Stimulated activated CD8-positive, alpha-beta memory T cell treated with anti-CD3 and anti-CD28 coated beads, Interleukin-4, amount 100 ng/mL, for 48 hours (primary cell): ENCODE data around the gene TRIM9.
"Not testable (repeated sequence)": the region's sequence is repeated elsewhere in the genome, so short reads cannot be mapped to it uniquely, and the experiment has no call there.

ENCODE experiments used
- DNase-seq: peaks from one replicate; pipeline ENCODE4 v3.0.0-alpha.2; 2020

The TRIM9 gene

GRCh38 chr14:50999726-51000125 is 95.2 kb downstream of the TRIM9 start:
- DNase-seq, result no peak

GRCh38 chr14:50998612-50999011 is 96.3 kb downstream of the TRIM9 start:
- DNase-seq, result no peak

GRCh38 chr14:50997712-50998111 is 97.2 kb downstream of the TRIM9 start:
- no peak for DNase-seq

GRCh38 chr14:50994158-50994557 is 100.7 kb downstream of the TRIM9 start:
- DNase-seq, result not testable (repeated sequence)

- DNase-seq, result no peak
These were observed 109.0 kb downstream of the TRIM9 start for GRCh38 chr14:50985859-50986331.

GRCh38 chr14:50985124-50985858 is 109.6 kb downstream of the TRIM9 start:
- DNase-seq, result no peak

GRCh38 chr14:50984036-50984710 is 110.7 kb downstream of the TRIM9 start:
- DNase-seq, result no peak

GRCh38 chr14:50979941-50980850 is 114.7 kb downstream of the TRIM9 start:
- DNase-seq, result no peak

GRCh38 chr14:50978888-50979287 is 116.0 kb downstream of the TRIM9 start:
- DNase-seq, result no peak

- no peak for DNase-seq
These were observed 116.4 kb downstream of the TRIM9 start for GRCh38 chr14:50978529-50978871.

- no peak for DNase-seq
These were observed 116.9 kb downstream of the TRIM9 start for GRCh38 chr14:50977863-50978528.

- DNase-seq, result no peak
These were observed 120.8 kb downstream of the TRIM9 start for GRCh38 chr14:50974118-50974517.

GRCh38 chr14:50972734-50973133 is 122.2 kb downstream of the TRIM9 start:
- no peak for DNase-seq

GRCh38 chr14:50970886-50971781 is 123.8 kb downstream of the TRIM9 start:
- no peak for DNase-seq

GRCh38 chr14:50967790-50968189 is 127.1 kb downstream of the TRIM9 start:
- DNase-seq, result no peak

- DNase-seq, result no peak
These were observed 127.8 kb downstream of the TRIM9 start for GRCh38 chr14:50967103-50967502.

GRCh38 chr14:50964683-50965390 is 130.1 kb downstream of the TRIM9 start:
- no peak for DNase-seq

- DNase-seq, result no peak
These were observed 131.0 kb downstream of the TRIM9 start for GRCh38 chr14:50963919-50964318.

GRCh38 chr14:50961605-50962221 is 133.2 kb downstream of the TRIM9 start:
- DNase-seq, result no peak

GRCh38 chr14:50957296-50957695 is 137.6 kb downstream of the TRIM9 start:
- DNase-seq, result no peak

- not testable (repeated sequence) for DNase-seq
These were observed 138.5 kb downstream of the TRIM9 start for GRCh38 chr14:50956421-50956820.
